HEK293 (cell line): ENCODE results near the gene CAMK2G.

Source experiments
- CTCF ChIA-PET: fragments of 350-600 bp; formaldehyde crosslinking; extraction: SDS; loops from one replicate; lab custom pipeline; 2021; ENCODE audit warnings: antibody characterized with exemption; lab: Yijun Ruan, JAX
- POLR2A ChIA-PET: fragments of 300-600 bp; formaldehyde crosslinking; extraction: SDS; loops from one replicate; lab custom pipeline; 2020; ENCODE audit warnings: antibody characterized with exemption, inconsistent platforms; lab: Yijun Ruan, JAX
- H3K27ac ChIP-seq: fragments of 200-500 bp; sonication (Bioruptor generic); 2 replicates; pipeline ENCODE4 v1.5.1; 2014; ENCODE audit warnings: low read depth, low read length, control low read depth, inconsistent platforms; ENCODE audit errors: extremely low read depth
- H3K36me3 ChIP-seq, 2 experiments: fragments of 200-500 bp in 1 of 2; sonication (Bioruptor generic) in 1 of 2; 1 replicate in 1 of 2; 2 replicates in 1 of 2; pipeline ENCODE4 v1.5.1; 2014 to 2017; ENCODE audit warnings: inconsistent platforms in 2 of 2, low read length in 2 of 2; ENCODE audit not compliant: control insufficient read depth in 2 of 2, insufficient read depth in 1 of 2
- H3K4me1 ChIP-seq: fragments of 200-500 bp; sonication (Bioruptor generic); 2 replicates; pipeline ENCODE4 v1.5.1; 2014; ENCODE audit warnings: mild to moderate bottlenecking, low read length, inconsistent platforms; ENCODE audit not compliant: control insufficient read depth, insufficient read depth
- H3K4me3 ChIP-seq: 2 replicates; pipeline ENCODE4 v1.5.1; 2011; ENCODE audit warnings: low read depth, mild to moderate bottlenecking, control low read depth, low read length, moderate library complexity
- H3K9me3 ChIP-seq: fragments of 200-500 bp; sonication (Bioruptor generic); 2 replicates; pipeline ENCODE4 v1.5.1; 2014; ENCODE audit warnings: low read depth, low read length, inconsistent platforms; ENCODE audit not compliant: control insufficient read depth, insufficient read depth
- MEIS1 ChIP-seq: sonication (generic); formaldehyde crosslinking; IDR thresholded peaks from 2 replicates; pipeline ENCODE4 v1.8.1; 2022; ENCODE audit warnings: missing genetic modification reagents, mild to moderate bottlenecking, borderline replicate concordance
- OVOL3 ChIP-seq: fragments of 450-650 bp; formaldehyde crosslinking; IDR thresholded peaks from 2 replicates; pipeline ENCODE4 v1.5.1; 2016; ENCODE audit warnings: missing biosample characterization, missing genetic modification characterization
- PATZ1 ChIP-seq: fragments of 450-650 bp; formaldehyde crosslinking; IDR thresholded peaks from 2 replicates; pipeline ENCODE4 v1.5.1; 2016; ENCODE audit warnings: missing biosample characterization, missing genetic modification characterization
- PRDM2 ChIP-seq: fragments of 450-650 bp; formaldehyde crosslinking; IDR thresholded peaks from 2 replicates; pipeline ENCODE4 v1.5.1; 2016; ENCODE audit warnings: missing biosample characterization, missing genetic modification characterization, borderline replicate concordance
- SCRT2 ChIP-seq: fragments of 450-650 bp; formaldehyde crosslinking; IDR thresholded peaks from 2 replicates; pipeline ENCODE4 v1.5.1; 2016; ENCODE audit warnings: missing biosample characterization, missing genetic modification characterization
- SP3 ChIP-seq: fragments of 450-650 bp; formaldehyde crosslinking; IDR thresholded peaks from 2 replicates; pipeline ENCODE4 v1.5.1; 2016; ENCODE audit warnings: missing biosample characterization, missing genetic modification characterization
- ZBTB6 ChIP-seq: fragments of 450-650 bp; formaldehyde crosslinking; IDR thresholded peaks from 2 replicates; pipeline ENCODE4 v1.5.1; 2017; ENCODE audit warnings: missing biosample characterization, missing genetic modification characterization
- ZNF16 ChIP-seq: fragments of 450-650 bp; formaldehyde crosslinking; IDR thresholded peaks from 2 replicates; pipeline ENCODE4 v1.5.1; 2016; ENCODE audit warnings: low read depth, missing biosample characterization, missing genetic modification characterization
- ZNF280D ChIP-seq: fragments of 450-650 bp; formaldehyde crosslinking; IDR thresholded peaks from 2 replicates; pipeline ENCODE4 v1.5.1; 2016; ENCODE audit warnings: missing biosample characterization, missing genetic modification characterization
- ZNF341 ChIP-seq: fragments of 450-650 bp; formaldehyde crosslinking; IDR thresholded peaks from 2 replicates; pipeline ENCODE4; 2016; ENCODE audit warnings: low read depth, missing biosample characterization, missing genetic modification characterization
- ZNF416 ChIP-seq: fragments of 450-650 bp; formaldehyde crosslinking; IDR thresholded peaks from 2 replicates; pipeline ENCODE4 v1.5.1; 2016; ENCODE audit warnings: missing biosample characterization, missing genetic modification characterization
- ZNF501 ChIP-seq: fragments of 450-650 bp; formaldehyde crosslinking; IDR thresholded peaks from 2 replicates; pipeline ENCODE4 v1.5.1; 2016; ENCODE audit warnings: missing biosample characterization, missing genetic modification characterization
- ZNF664 ChIP-seq: fragments of 450-650 bp; formaldehyde crosslinking; IDR thresholded peaks from 2 replicates; pipeline ENCODE4 v1.5.1; 2016; ENCODE audit warnings: missing biosample characterization, missing genetic modification characterization
- ZNF670 ChIP-seq: fragments of 450-650 bp; formaldehyde crosslinking; IDR thresholded peaks from 2 replicates; pipeline ENCODE4 v1.5.1; 2016; ENCODE audit warnings: missing biosample characterization, missing genetic modification characterization, low read depth
- ZNF677 ChIP-seq: fragments of 450-650 bp; IDR thresholded peaks from 2 replicates; pipeline ENCODE4 v1.5.0; 2018; ENCODE audit warnings: missing biosample characterization, mild to moderate bottlenecking, missing genetic modification characterization, moderate library complexity
- ZSCAN16 ChIP-seq: fragments of 450-650 bp; formaldehyde crosslinking; IDR thresholded peaks from 2 replicates; pipeline ENCODE4 v1.5.1; 2016; ENCODE audit warnings: missing biosample characterization, missing genetic modification characterization

The CAMK2G gene

GRCh38 chr10:73814896-73815718 lies 59.2 kb downstream of the CAMK2G start:
- H3K9me3 ChIP-seq: no peaks in the 10 kb centered on the region
- CTCF ChIA-PET: interaction anchor here (0.6 to 1.5 kb wide), 6 partner anchors 8 to 177 kb away, joined by 3 to 13 read pairs (median 4); no protein-coding TSS in a partner anchor
- H3K36me3 ChIP-seq: peaks cover 4 to 40% of the 10 kb centered on the region in 2 experiments; a peak in 2 of 3 replicates
- POLR2A ChIA-PET: interaction anchor here (1.1 kb wide), 1 partner anchor 29 kb away, joined by 3 read pairs; no protein-coding TSS in a partner anchor
- no peak overlapping the region for H3K4me3 ChIP-seq
- no peak for TF ChIP-seq ZNF501
- TF ChIP-seq PATZ1 (tag by site-specific recombination): 0 out of 2 replicates have a peak, but pooled peaks have one; percentile 15
- 0 out of 2 replicates have a peak, but pooled peaks have one; percentile 18 for TF ChIP-seq SCRT2 (tag by site-specific recombination)
- H3K4me1 ChIP-seq: no peaks in the 10 kb centered on the region
- no peak overlapping the region for H3K27ac ChIP-seq

- TF ChIP-seq ZNF664 (tag by site-specific recombination) (peak; percentile 97), ZNF280D (no peak)
- Histone ChIP-seq H3K36me3 (peaks cover 4 to 43% of the 10 kb centered on the region in 2 experiments; a peak in 2 of 3 replicates), H3K4me1 (no peaks in the 10 kb centered on the region), H3K9me3 (no peaks in the 10 kb centered on the region), H3K27ac (no peak overlapping the region), H3K4me3 (no peak overlapping the region)
- CTCF ChIA-PET: interaction anchor here (1.7 kb wide), 1 partner anchor 65 kb away, joined by 8 read pairs; no protein-coding TSS in a partner anchor
- POLR2A ChIA-PET: interaction anchor here (0.6 to 1.3 kb wide), 3 partner anchors 28 to 350 kb away, joined by 3 to 5 read pairs (median 3); no protein-coding TSS in a partner anchor
Observed at GRCh38 chr10:73814276-73814895, 60.0 kb downstream of the CAMK2G start.

- Histone ChIP-seq H3K4me1 (no peaks in the 10 kb centered on the region), H3K36me3 (peaks cover 4 to 54% of the 10 kb centered on the region in 2 experiments; a peak in 2 of 3 replicates), H3K4me3 (no peak overlapping the region), H3K9me3 (no peaks in the 10 kb centered on the region), H3K27ac (no peak overlapping the region)
- CTCF ChIA-PET: interaction anchor here (0.6 to 1.7 kb wide), 2 partner anchors 17 to 66 kb away, joined by 3 to 8 read pairs; no protein-coding TSS in a partner anchor
- POLR2A ChIA-PET: interaction anchor here (1.0 to 1.3 kb wide), 2 partner anchors 27 to 83 kb away, joined by 3 to 5 read pairs; no protein-coding TSS in a partner anchor
- TF ChIP-seq ZNF341 (tag by site-specific recombination): no peak
- TF ChIP-seq ZNF670 (tag by site-specific recombination): no peak
- TF ChIP-seq ZSCAN16: no peak
- TF ChIP-seq ZNF677 (tag by site-specific recombination): no peak
- TF ChIP-seq OVOL3 (tag by site-specific recombination): no peak
- TF ChIP-seq ZNF416: no peak
- no peak for TF ChIP-seq ZBTB6 (tag by site-specific recombination)
- no peak for TF ChIP-seq ZNF16 (tag by site-specific recombination)
- no peak for TF ChIP-seq SP3 (tag by site-specific recombination)
- no peak for TF ChIP-seq PRDM2
- TF ChIP-seq MEIS1: no peak
Observed at GRCh38 chr10:73813333-73813732, 61.0 kb downstream of the CAMK2G start.
